Osteocyte (in vitro differentiated cells): ENCODE data around the gene MEST. TPM values are rescaled to one million over a fixed set of nuclear protein-coding genes. Genes with fewer than 3 reads are reported as not detected.
A peak's percentile ranks its signal among the peaks of the same experiment; 100 is the strongest.

Experiments
- DNase-seq: peaks from one replicate; pipeline ENCODE4 v3.0.0; 2021; ENCODE audit warnings: mixed read lengths; ENCODE audit not compliant: unreplicated experiment; ENCODE audit errors: extremely low spot score
- H3K27ac Mint-ChIP-seq: one replicate; pipeline ENCODE4 v1.8.0; 2021; ENCODE audit warnings: mild to moderate bottlenecking, mixed read lengths; ENCODE audit not compliant: unreplicated experiment
- H3K27me3 Mint-ChIP-seq: one replicate; pipeline ENCODE4 v1.8.0; 2021; ENCODE audit warnings: mixed read lengths; ENCODE audit not compliant: unreplicated experiment
- H3K36me3 Mint-ChIP-seq: one replicate; pipeline ENCODE4 v1.8.0; 2021; ENCODE audit warnings: mixed read lengths; ENCODE audit not compliant: unreplicated experiment
- H3K4me1 Mint-ChIP-seq: one replicate; pipeline ENCODE4 v1.8.0; 2021; ENCODE audit warnings: mixed read lengths; ENCODE audit not compliant: unreplicated experiment
- H3K4me3 Mint-ChIP-seq: one replicate; pipeline ENCODE4 v1.8.0; 2021; ENCODE audit warnings: mild to moderate bottlenecking, moderate library complexity, mixed read lengths; ENCODE audit not compliant: unreplicated experiment
- H3K9me3 Mint-ChIP-seq: one replicate; pipeline ENCODE4 v1.8.0; 2021; ENCODE audit warnings: mixed read lengths; ENCODE audit not compliant: unreplicated experiment
- microRNA-seq: library from miRNA; unstranded; fragments of <30 nt; microRNA quantifications from one replicate; pipeline ENCODE4 v1.1.0, GENCODE V29; 2020; ENCODE audit not compliant: unreplicated experiment
- total RNA-seq: library from RNA; stranded (reverse); gene quantifications from 2 replicates; pipeline ENCODE4 v1.2.1, GENCODE V29; 2021
- TF ChIP-seq, protein P1 (sequence below): fragments of 200-600 bp; sonication (generic); IDR thresholded peaks from 2 replicates; pipeline ENCODE4 v1.5.0; 2021; ENCODE audit warnings: antibody characterized with exemption, mild to moderate bottlenecking, moderate library complexity

MEST gene
- total RNA-seq, 1 donor from 2014 or later = 367 TPM

DNA sequence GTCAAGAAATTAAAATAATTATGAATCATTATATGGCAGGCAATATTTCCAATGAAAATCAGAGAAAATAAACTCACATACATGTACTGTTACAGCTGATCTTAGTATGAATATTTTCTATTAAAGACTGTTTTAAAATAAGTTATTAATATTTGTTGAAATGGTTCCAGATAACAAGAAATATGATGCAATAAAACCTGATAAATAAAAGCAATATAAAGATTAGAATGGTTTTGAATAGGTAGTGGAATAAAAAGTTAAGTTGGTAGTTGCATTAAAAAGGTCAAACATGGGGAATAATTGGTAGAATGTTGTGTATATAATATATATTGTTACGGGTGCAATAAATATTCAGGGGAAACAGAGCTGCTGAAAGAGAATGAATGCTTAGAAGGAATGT lies 52.5 kb downstream of the MEST start:
- TF ChIP-seq, protein P1, sequence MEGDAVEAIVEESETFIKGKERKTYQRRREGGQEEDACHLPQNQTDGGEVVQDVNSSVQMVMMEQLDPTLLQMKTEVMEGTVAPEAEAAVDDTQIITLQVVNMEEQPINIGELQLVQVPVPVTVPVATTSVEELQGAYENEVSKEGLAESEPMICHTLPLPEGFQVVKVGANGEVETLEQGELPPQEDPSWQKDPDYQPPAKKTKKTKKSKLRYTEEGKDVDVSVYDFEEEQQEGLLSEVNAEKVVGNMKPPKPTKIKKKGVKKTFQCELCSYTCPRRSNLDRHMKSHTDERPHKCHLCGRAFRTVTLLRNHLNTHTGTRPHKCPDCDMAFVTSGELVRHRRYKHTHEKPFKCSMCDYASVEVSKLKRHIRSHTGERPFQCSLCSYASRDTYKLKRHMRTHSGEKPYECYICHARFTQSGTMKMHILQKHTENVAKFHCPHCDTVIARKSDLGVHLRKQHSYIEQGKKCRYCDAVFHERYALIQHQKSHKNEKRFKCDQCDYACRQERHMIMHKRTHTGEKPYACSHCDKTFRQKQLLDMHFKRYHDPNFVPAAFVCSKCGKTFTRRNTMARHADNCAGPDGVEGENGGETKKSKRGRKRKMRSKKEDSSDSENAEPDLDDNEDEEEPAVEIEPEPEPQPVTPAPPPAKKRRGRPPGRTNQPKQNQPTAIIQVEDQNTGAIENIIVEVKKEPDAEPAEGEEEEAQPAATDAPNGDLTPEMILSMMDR = no peak
- Mint-ChIP-seq H3K9me3 (no peaks in the 10 kb centered on the region), H3K4me1 (no peaks in the 10 kb centered on the region), H3K4me3 (no peak overlapping the region), H3K27ac (no peak overlapping the region), H3K27me3 (no peaks in the 10 kb centered on the region), H3K36me3 (peaks cover 29% of the 10 kb centered on the region)
- DNase-seq = no peak

DNA sequence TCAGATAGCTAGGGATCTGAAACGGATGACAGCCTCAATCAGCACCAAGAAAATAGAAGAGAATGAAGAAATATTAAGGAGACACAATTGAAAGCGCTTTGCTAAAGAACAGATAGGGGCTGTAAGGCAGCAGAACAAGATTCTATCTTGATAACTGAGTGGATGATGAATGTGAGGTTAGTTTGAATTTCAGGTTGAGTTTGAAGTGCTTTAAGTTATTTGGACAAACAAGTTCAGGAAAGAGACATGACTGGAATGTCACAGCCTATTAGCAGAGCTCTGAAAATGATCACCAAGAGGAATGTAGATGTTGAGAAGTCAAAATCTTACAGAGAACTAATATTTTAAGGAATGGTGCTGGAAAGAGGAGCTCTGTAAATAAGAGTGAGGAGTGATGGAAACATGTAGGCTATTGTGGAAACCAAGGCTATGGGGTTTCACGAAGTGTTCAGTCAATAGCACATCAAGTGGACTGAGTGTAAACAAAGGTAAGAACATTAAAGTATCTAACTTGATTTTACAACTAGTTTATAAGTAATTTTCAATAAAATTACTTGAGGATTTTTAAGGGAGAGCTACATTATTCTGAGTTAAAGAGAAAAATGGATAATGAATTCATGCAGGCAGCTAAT lies 61.6 kb downstream of the MEST start:
- DNase-seq = no peak
- Mint-ChIP-seq H3K4me1 (peaks cover 4% of the 10 kb centered on the region), H3K27ac (no peak overlapping the region), H3K4me3 (no peak overlapping the region), H3K27me3 (no peaks in the 10 kb centered on the region), H3K9me3 (no peaks in the 10 kb centered on the region), H3K36me3 (peaks cover 16% of the 10 kb centered on the region)
- TF ChIP-seq, protein P1 = no peak

DNA sequence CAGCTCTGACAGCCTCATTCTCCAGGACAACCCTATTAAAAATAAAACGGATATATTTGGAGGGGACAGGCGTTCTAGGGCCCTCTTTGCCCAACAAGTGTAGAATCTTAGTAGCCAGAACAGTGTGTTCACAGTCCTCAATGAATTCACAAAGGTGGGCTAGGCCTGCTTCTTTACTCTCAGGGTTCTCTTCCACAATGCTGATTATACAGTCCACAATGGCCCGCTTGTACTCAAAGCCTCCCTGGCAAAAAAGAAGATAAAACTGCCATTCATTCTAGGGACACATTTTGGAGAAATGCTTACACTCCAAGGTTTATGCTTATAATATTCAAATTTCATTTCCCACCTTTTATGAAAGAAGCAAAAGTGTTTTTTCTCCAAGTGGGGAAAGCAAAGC lies 62.6 kb downstream of the MEST start:
- H3K27ac Mint-ChIP-seq = no peak overlapping the region
- TF ChIP-seq, protein P1 = no peak
- H3K36me3 Mint-ChIP-seq = peaks cover 15% of the 10 kb centered on the region
- H3K4me3 Mint-ChIP-seq = no peak overlapping the region
- peaks cover 4% of the 10 kb centered on the region for H3K4me1 Mint-ChIP-seq
- no peaks in the 10 kb centered on the region for H3K27me3 Mint-ChIP-seq
- no peaks in the 10 kb centered on the region for H3K9me3 Mint-ChIP-seq
- DNase-seq = no peak

Small RNAs within 50 kb of the gene (microRNA-seq; reads per million reads assigned to microRNA genes)
- 4,614 reads per million, percentile 90 among the genes with 10 or more reads in this experiment for gene MIR335

Other genes starting within 250 kb of the MEST start
- not detected in 2 replicates for gene CPA2, start 225.2 kb upstream of the MEST start, total RNA-seq
- gene CPA4, start 198.9 kb upstream of the MEST start, total RNA-seq = 23.6 and 24.7 TPM in 2 replicates
- 0.51 TPM in 1 of 2 replicates, not detected in the other for gene CPA5, start 147.3 kb upstream of the MEST start, total RNA-seq
- not detected in 2 replicates for gene CPA1, start 111.6 kb upstream of the MEST start, total RNA-seq
- gene CEP41, start 51.1 kb upstream of the MEST start, total RNA-seq = 16.4 and 24.1 TPM in 2 replicates
- gene COPG2, start 176.7 kb downstream of the MEST start, total RNA-seq = 31.2 and 33.4 TPM in 2 replicates
- gene TSGA13, start 194.5 kb downstream of the MEST start, total RNA-seq = not detected in 2 replicates
- not detected in 2 replicates for gene KLF14, start 242.1 kb downstream of the MEST start, total RNA-seq